ENCODE measurements around the gene GLRX5.
"Not testable (repeated sequence)": the region's sequence is repeated elsewhere in the genome, so short reads cannot be mapped to it uniquely, and the experiment has no call there.

GLRX5 gene

GRCh38 chr14:95509495-95509894, 25.4 kb upstream of the GLRX5 start:
- Histone ChIP-seq H3K4me1 (ENCODE audit: control insufficient read depth, insufficient read depth, low read length) (peaks cover 29% of the 10 kb centered on the region), H3K9ac (ENCODE audit: low read length in 2 of 2) (no peak overlapping the region)

DNA sequence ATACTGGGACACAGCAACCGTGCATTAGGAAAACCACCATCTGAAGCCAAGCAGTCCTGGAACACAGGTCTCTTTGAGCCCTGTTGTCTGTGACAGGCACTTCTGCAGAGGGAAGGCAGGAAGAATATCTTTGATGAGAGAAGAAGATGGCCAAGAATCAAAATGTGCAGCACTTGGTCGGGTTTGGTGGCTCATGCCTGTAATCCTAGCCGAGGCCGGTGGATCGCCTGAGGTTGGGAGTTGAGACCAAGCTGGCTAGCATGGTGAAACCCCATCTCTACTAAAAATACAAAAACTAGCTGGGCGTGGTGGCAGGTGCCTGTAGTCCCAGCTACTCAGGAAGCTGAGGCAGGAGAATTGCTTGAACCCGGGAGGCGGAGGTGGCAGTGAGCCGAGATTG, 24.5 kb upstream of the GLRX5 start:
- H3K36me3 ChIP-seq (ENCODE audit: control insufficient read depth in 2 of 2, insufficient read depth in 2 of 2, low read length in 2 of 2); H3K27ac ChIP-seq (ENCODE audit: low read length); H3K9me3 ChIP-seq (ENCODE audit: control insufficient read depth in 2 of 2, low read length in 2 of 2); H3K9ac ChIP-seq (ENCODE audit: low read length in 2 of 2); H3K4me3 ChIP-seq (ENCODE audit: low read length in 2 of 2): not testable (repeated sequence)
- H3K4me1 ChIP-seq (ENCODE audit: control insufficient read depth, insufficient read depth, low read length) = peaks cover 32% of the 10 kb centered on the region
- peaks cover 16 to 24% of the 10 kb centered on the region in 2 donors for H3K27me3 ChIP-seq (ENCODE audit: control insufficient read depth in 1 of 2, insufficient read depth in 2 of 2, low read length in 2 of 2)

More at GRCh38 chr14:95509495-95509894, 25.4 kb upstream of the GLRX5 start:
- Histone ChIP-seq H3K4me3 (ENCODE audit: low read length in 2 of 2) (no peak overlapping the region), H3K36me3 (ENCODE audit: control insufficient read depth in 2 of 2, insufficient read depth in 2 of 2, low read length in 2 of 2) (peaks cover 0 to 2% of the 10 kb centered on the region in 2 donors), H3K27me3 (ENCODE audit: control insufficient read depth in 1 of 2, insufficient read depth in 2 of 2, low read length in 2 of 2) (peaks cover 8 to 15% of the 10 kb centered on the region in 2 donors), H3K27ac (ENCODE audit: low read length) (no peak overlapping the region), H3K9me3 (ENCODE audit: control insufficient read depth in 2 of 2, low read length in 2 of 2) (no peaks in the 10 kb centered on the region)

- no peak overlapping the region for H3K4me3 ChIP-seq (ENCODE audit: low read length in 2 of 2)
- H3K27ac ChIP-seq (ENCODE audit: low read length) = no peak overlapping the region
- H3K27me3 ChIP-seq (ENCODE audit: control insufficient read depth in 1 of 2, insufficient read depth in 2 of 2, low read length in 2 of 2) = peaks cover 17 to 28% of the 10 kb centered on the region in 2 donors
- H3K9me3 ChIP-seq (ENCODE audit: control insufficient read depth in 2 of 2, low read length in 2 of 2) = no peaks in the 10 kb centered on the region
- H3K9ac ChIP-seq (ENCODE audit: low read length in 2 of 2) = no peak overlapping the region
- H3K36me3 ChIP-seq (ENCODE audit: control insufficient read depth in 2 of 2, insufficient read depth in 2 of 2, low read length in 2 of 2) = peaks cover 0 to 2% of the 10 kb centered on the region in 2 donors
- peaks cover 36% of the 10 kb centered on the region for H3K4me1 ChIP-seq (ENCODE audit: control insufficient read depth, insufficient read depth, low read length)
Measured at GRCh38 chr14:95510804-95511203, 24.0 kb upstream of the GLRX5 start.

- H3K4me1 ChIP-seq (ENCODE audit: control insufficient read depth, insufficient read depth, low read length) = peaks cover 39% of the 10 kb centered on the region
- peaks cover 17 to 35% of the 10 kb centered on the region in 2 donors for H3K27me3 ChIP-seq (ENCODE audit: control insufficient read depth in 1 of 2, insufficient read depth in 2 of 2, low read length in 2 of 2)
- H3K9me3 ChIP-seq (ENCODE audit: control insufficient read depth in 2 of 2, low read length in 2 of 2) = no peaks in the 10 kb centered on the region
Measured at GRCh38 chr14:95511687-95512086, 23.2 kb upstream of the GLRX5 start.

DNA sequence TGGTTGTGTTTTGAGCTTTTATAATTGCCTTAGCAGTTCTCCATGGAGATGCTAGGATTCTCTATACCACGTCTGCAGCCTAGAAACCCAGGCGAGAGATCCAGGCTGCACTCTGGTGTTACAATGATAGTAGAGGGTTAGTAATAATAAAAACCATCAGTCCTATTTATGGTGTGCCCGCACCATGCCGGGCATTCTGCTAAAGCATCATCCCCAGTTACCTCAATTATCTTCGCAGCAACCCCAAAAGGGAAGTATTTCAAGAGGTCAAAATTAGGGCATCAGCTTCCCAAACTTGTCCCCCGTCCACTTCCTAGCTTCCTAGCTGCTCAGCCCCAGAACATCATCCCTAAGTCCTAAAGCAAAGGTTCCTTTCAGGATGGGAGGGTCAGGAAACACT, 21.6 kb upstream of the GLRX5 start:
- H3K27ac ChIP-seq (ENCODE audit: low read length) = no peak overlapping the region
- H3K9me3 ChIP-seq (ENCODE audit: control insufficient read depth in 2 of 2, low read length in 2 of 2) = no peaks in the 10 kb centered on the region
- peaks cover 23 to 45% of the 10 kb centered on the region in 2 donors for H3K27me3 ChIP-seq (ENCODE audit: control insufficient read depth in 1 of 2, insufficient read depth in 2 of 2, low read length in 2 of 2)
- H3K36me3 ChIP-seq (ENCODE audit: control insufficient read depth in 2 of 2, insufficient read depth in 2 of 2, low read length in 2 of 2) = no peaks in the 10 kb centered on the region
- peaks cover 39% of the 10 kb centered on the region for H3K4me1 ChIP-seq (ENCODE audit: control insufficient read depth, insufficient read depth, low read length)
- no peak overlapping the region for H3K4me3 ChIP-seq (ENCODE audit: low read length in 2 of 2)
- H3K9ac ChIP-seq (ENCODE audit: low read length in 2 of 2) = no peak overlapping the region

More at GRCh38 chr14:95511687-95512086, 23.2 kb upstream of the GLRX5 start:
- Histone ChIP-seq H3K36me3 (ENCODE audit: control insufficient read depth in 2 of 2, insufficient read depth in 2 of 2, low read length in 2 of 2) (peaks cover 0 to 2% of the 10 kb centered on the region in 2 donors), H3K4me3 (ENCODE audit: low read length in 2 of 2) (no peak overlapping the region), H3K27ac (ENCODE audit: low read length) (no peak overlapping the region), H3K9ac (ENCODE audit: low read length in 2 of 2) (no peak overlapping the region)

DNA sequence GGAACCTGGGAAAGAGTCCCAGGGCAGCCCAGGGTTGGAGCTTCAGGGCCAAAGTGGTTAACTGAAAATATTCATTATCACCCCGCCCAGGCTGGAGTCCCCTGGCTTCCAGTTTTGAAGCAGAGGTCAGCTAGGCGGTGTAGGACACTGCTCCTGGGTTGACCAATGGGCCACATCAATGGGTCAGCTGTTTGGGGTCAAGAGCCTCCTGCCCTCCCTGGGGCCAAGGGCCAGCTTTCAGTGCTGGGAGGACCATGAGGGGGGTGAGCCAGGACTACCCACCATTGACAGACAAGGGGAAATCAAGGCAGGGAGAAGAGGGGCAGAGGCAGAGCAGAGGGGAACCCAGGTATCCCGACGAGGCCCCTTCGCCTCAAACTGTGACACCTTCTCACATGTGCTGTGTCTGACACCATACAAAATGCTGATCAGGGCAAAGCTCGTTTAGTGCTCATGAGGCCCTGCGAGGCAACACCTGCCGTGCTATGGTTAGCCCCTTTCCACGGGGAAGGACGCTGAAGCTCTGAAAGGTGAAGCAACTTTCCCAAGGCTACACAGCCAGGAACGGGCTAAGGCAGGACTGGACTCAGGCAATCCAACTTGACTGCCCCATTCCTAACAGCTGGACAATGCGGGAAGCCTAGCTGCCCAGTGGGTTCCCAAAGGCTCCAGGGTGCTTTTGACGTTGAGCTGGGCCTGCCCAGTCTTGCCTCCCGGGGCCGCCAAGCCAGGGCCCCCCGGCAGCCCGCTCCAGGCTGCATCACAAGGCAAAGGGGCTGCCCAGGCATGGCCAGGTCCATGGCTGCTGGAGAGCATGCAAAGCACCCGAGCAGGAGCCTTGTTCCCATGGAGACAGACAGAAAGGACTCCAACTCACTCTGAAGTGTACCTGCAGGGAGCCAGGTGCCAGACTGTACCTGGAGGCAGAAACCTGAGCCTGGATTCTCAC, 20.4 kb upstream of the GLRX5 start:
- peaks cover 32% of the 10 kb centered on the region for H3K4me1 ChIP-seq (ENCODE audit: control insufficient read depth, insufficient read depth, low read length)

DNA sequence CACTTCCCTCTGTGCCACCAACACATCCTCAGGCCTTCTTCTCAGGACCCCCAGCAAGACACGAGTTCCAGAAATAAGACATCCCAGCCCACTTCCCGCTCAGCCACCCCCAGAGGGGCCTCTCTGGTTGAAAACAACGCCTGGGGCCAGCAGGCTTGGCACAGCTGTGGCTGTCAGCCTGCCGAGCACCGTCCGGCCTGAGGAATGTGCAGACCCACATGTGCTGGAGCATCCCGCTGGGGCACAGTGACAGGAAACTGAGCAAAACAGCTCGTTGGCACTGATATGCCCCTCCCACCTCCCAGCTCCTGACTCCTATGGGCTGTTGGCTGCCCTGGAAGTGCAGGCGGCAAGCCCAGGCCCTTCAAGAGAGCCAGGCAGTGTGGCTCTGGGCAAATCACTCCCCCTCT, 19.8 kb upstream of the GLRX5 start:
- H3K36me3 ChIP-seq (ENCODE audit: control insufficient read depth in 2 of 2, insufficient read depth in 2 of 2, low read length in 2 of 2) = no peaks in the 10 kb centered on the region
- H3K4me3 ChIP-seq (ENCODE audit: low read length in 2 of 2) = peak overlapping the region; percentile 48 to 74
- H3K9ac ChIP-seq (ENCODE audit: low read length in 2 of 2) = no peak overlapping the region
- peaks cover 23 to 38% of the 10 kb centered on the region in 2 donors for H3K27me3 ChIP-seq (ENCODE audit: control insufficient read depth in 1 of 2, insufficient read depth in 2 of 2, low read length in 2 of 2)
- H3K27ac ChIP-seq (ENCODE audit: low read length) = no peak overlapping the region
- H3K4me1 ChIP-seq (ENCODE audit: control insufficient read depth, insufficient read depth, low read length) = peaks cover 33% of the 10 kb centered on the region
- no peaks in the 10 kb centered on the region for H3K9me3 ChIP-seq (ENCODE audit: control insufficient read depth in 2 of 2, low read length in 2 of 2)

More for the DNA sequence above, 20.4 kb upstream of the GLRX5 start:
- H3K4me3 ChIP-seq (ENCODE audit: low read length in 2 of 2) = peak overlapping the region in 1 of 2 donors; percentile 74
- no peak overlapping the region for H3K27ac ChIP-seq (ENCODE audit: low read length)
- H3K27me3 ChIP-seq (ENCODE audit: control insufficient read depth in 1 of 2, insufficient read depth in 2 of 2, low read length in 2 of 2) = peaks cover 23 to 44% of the 10 kb centered on the region in 2 donors
- H3K36me3 ChIP-seq (ENCODE audit: control insufficient read depth in 2 of 2, insufficient read depth in 2 of 2, low read length in 2 of 2) = no peaks in the 10 kb centered on the region
- H3K9me3 ChIP-seq (ENCODE audit: control insufficient read depth in 2 of 2, low read length in 2 of 2) = no peaks in the 10 kb centered on the region
- H3K9ac ChIP-seq (ENCODE audit: low read length in 2 of 2) = no peak overlapping the region

DNA sequence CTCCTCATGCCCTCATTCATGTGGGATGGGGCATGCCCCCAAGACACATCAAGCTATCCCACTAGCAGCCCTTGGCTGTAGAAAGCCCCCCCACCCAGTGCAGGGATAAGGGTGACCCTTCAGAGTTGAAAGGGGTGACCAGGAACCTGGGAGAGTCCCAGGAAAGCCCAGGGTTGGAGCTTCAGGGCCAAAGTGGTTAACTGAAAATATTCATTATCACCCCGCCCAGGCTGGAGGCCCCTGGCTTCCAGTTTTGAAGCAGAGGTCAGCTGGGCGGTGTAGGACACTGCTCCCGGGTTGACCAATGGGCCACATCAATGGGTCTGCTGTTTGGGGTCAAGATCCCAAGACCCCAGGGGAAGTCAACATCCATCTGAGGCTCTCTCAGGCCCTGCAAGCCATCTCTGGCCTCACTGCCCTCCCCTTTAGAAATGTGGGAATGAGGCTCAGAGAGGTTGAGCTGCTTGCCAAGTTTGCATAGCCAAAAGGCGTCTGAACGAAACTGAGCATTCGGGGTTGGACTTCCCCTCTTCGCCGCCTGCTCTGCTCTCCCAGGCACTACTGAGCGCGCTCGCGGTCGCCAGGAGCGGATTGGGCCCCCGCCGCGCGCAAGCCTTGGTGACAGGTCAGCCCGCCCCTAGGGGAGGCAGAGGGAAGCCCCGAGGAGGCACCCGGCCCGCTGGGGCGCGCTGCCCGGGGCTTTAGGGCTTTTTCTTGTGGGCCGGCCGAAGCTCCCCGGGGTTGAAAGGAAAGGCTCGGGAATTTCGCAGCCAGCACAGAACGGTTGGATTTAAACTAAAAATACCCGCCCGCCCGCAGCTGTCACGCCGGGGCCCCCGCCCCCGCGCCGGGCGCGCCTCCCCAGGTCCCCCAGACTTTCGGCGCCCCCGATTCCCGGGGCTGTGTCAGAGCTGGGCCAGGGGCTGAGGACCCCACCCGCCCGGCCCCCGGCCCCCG, 19.0 kb upstream of the GLRX5 start:
- Histone ChIP-seq H3K36me3 (ENCODE audit: control insufficient read depth in 2 of 2, insufficient read depth in 2 of 2, low read length in 2 of 2) (no peaks in the 10 kb centered on the region), H3K9me3 (ENCODE audit: control insufficient read depth in 2 of 2, low read length in 2 of 2) (no peaks in the 10 kb centered on the region), H3K9ac (ENCODE audit: low read length in 2 of 2) (peak overlapping the region in 1 of 2 donors; percentile 21), H3K27ac (ENCODE audit: low read length) (no peak overlapping the region), H3K4me3 (ENCODE audit: low read length in 2 of 2) (peak overlapping the region; percentile 48 to 74), H3K4me1 (ENCODE audit: control insufficient read depth, insufficient read depth, low read length) (peaks cover 34% of the 10 kb centered on the region), H3K27me3 (ENCODE audit: control insufficient read depth in 1 of 2, insufficient read depth in 2 of 2, low read length in 2 of 2) (peaks cover 23 to 36% of the 10 kb centered on the region in 2 donors)

DNA sequence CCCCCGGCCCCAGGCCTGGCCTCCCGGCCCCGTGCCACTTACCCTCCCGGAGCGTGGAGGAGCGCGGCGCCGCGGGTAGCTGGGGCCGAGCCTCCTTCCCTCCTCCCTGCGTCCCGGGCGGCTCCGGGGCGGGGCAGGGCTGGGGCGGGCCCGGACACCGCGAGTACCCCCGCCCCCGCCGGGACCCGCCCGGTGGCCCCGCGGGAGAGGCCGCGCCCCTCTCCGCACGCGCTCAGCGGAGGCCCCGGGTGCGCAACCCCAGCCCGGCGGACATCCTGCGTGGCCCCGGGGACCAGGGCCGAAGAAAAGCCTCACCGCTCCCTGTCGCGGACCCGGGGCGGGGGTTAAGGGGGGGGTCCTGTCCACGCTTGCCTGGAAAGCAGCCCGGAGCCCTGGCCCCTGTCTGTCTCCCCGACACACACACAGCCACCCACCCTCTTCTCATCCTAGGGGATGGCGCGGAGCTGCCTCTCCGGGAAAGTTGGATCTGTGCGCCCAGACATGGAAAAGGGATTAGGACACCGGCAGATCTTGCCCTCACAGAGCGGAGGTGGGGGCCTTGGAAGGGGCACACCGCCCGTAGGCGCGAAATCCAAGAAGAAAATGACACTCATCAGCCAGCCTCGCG, 18.2 kb upstream of the GLRX5 start, which contains the start of gene SYNE3:
Gene SYNE3 (minus strand): TSS at position 97 of the 628 bp plus-strand sequence. CDS start 40,829 bp downstream, outside the sequence.
- Histone ChIP-seq H3K4me1 (ENCODE audit: control insufficient read depth, insufficient read depth, low read length) (peaks cover 34% of the 10 kb centered on the region), H3K27me3 (ENCODE audit: control insufficient read depth in 1 of 2, insufficient read depth in 2 of 2, low read length in 2 of 2) (peaks cover 23 to 36% of the 10 kb centered on the region in 2 donors), H3K36me3 (ENCODE audit: control insufficient read depth in 2 of 2, insufficient read depth in 2 of 2, low read length in 2 of 2) (no peaks in the 10 kb centered on the region), H3K9ac (ENCODE audit: low read length in 2 of 2) (peak within 1 kb of the TSS; percentile 18 to 21), H3K27ac (ENCODE audit: low read length) (no peak within 1 kb of the TSS), H3K9me3 (ENCODE audit: control insufficient read depth in 2 of 2, low read length in 2 of 2) (no peaks in the 10 kb centered on the region), H3K4me3 (ENCODE audit: low read length in 2 of 2) (peak within 1 kb of the TSS; percentile 48 to 74)
